ENCODE measurements around the gene STAC3.
A peak's percentile ranks its signal among the peaks of the same experiment; 100 is the strongest.

The STAC3 gene

GRCh38 chr12:57225680-57226210, 25.2 kb downstream of the STAC3 start:
- no peak overlapping the region for H2AFZ ChIP-seq (ENCODE audit: low read depth, low read length)
- H3K4me1 ChIP-seq (ENCODE audit: insufficient read depth, low read length): peaks cover 25% of the 10 kb centered on the region
- no peak overlapping the region for H3K27ac ChIP-seq (ENCODE audit: low read length)
- peaks cover 3% of the 10 kb centered on the region for H3K36me3 ChIP-seq (ENCODE audit: insufficient read depth, low read length)
- ATAC-seq (ENCODE audit: insufficient read depth, low read depth): no peak
- H3K4me3 ChIP-seq (ENCODE audit: low read depth in 1 of 2, low read length in 2 of 2): no peak overlapping the region
- peaks cover 20% of the 10 kb centered on the region for H3K27me3 ChIP-seq (ENCODE audit: insufficient read depth, low read length, poor library complexity)
- TF ChIP-seq CTCF (IDR thresholded peaks at IDR 0.05; ENCODE audit: borderline replicate concordance, extremely low read depth, low read length, poor library complexity, severe bottlenecking) (no peak), EZH2 (IDR thresholded peaks at IDR 0.05; ENCODE audit: borderline replicate concordance, low read depth, low read length, severe bottlenecking) (no peak)
- DNase-seq: no peak
- no peak overlapping the region for H3K4me2 ChIP-seq (ENCODE audit: insufficient read depth, low read length)
- no peak overlapping the region for H3K9ac ChIP-seq (ENCODE audit: low read depth, low read length)
- H3K9me3 ChIP-seq (ENCODE audit: insufficient read depth, low read length, severe bottlenecking): no peaks in the 10 kb centered on the region
- H3K79me2 ChIP-seq (ENCODE audit: insufficient read depth, low read length): peaks cover 13% of the 10 kb centered on the region
- peaks cover 18% of the 10 kb centered on the region for H4K20me1 ChIP-seq (ENCODE audit: insufficient read depth, low read length)

DNA sequence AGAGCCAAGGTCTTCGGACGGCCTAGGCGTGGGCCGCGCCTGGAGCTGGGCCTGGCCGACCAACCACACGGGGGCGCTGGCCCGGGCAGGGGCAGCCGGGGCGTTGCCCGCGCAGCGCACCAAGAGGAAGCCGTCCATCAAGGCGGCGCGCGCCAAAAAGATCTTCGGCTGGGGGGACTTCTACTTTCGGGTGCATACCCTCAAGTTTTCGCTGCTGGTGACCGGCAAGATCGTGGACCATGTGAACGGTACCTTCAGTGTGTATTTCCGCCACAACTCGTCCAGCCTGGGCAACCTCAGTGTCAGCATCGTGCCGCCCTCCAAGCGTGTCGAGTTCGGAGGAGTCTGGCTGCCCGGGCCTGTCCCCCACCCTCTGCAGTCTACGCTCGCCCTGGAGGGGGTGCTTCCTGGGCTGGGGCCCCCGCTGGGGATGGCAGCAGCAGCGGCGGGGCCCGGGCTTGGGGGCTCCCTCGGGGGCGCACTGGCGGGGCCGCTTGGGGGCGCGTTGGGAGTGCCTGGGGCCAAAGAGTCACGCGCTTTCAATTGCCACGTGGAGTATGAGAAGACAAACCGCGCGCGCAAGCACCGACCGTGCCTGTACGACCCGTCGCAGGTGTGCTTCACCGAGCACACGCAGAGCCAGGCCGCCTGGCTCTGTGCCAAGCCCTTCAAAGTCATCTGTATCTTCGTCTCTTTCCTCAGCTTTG, 25.9 kb downstream of the STAC3 start:
- ATAC-seq (ENCODE audit: insufficient read depth, low read depth) (peak; percentile 34), DNase-seq (peak; percentile 69)
- Histone ChIP-seq H4K20me1 (ENCODE audit: insufficient read depth, low read length) (peaks cover 13% of the 10 kb centered on the region; the same call in 1 of the 2 replicates), H3K36me3 (ENCODE audit: insufficient read depth, low read length) (no peaks in the 10 kb centered on the region; the same call in 1 of the 2 replicates), H3K27ac (ENCODE audit: low read length) (no peak overlapping the region), H3K79me2 (ENCODE audit: insufficient read depth, low read length) (peaks cover 7% of the 10 kb centered on the region), H3K4me3 (ENCODE audit: low read depth in 1 of 2, low read length in 2 of 2) (no peak overlapping the region), H3K9ac (ENCODE audit: low read depth, low read length) (no peak overlapping the region), H3K4me1 (ENCODE audit: insufficient read depth, low read length) (peaks cover 19% of the 10 kb centered on the region), H3K4me2 (ENCODE audit: insufficient read depth, low read length) (no peak overlapping the region), H3K27me3 (ENCODE audit: insufficient read depth, low read length, poor library complexity) (peaks cover 23% of the 10 kb centered on the region), H2AFZ (ENCODE audit: low read depth, low read length) (no peak overlapping the region), H3K9me3 (ENCODE audit: insufficient read depth, low read length, severe bottlenecking) (no peaks in the 10 kb centered on the region)
- no peak for TF ChIP-seq EZH2 (IDR thresholded peaks at IDR 0.05; ENCODE audit: borderline replicate concordance, low read depth, low read length, severe bottlenecking)
- TF ChIP-seq CTCF (IDR thresholded peaks at IDR 0.05; ENCODE audit: borderline replicate concordance, extremely low read depth, low read length, poor library complexity, severe bottlenecking): peak; percentile 2

DNA sequence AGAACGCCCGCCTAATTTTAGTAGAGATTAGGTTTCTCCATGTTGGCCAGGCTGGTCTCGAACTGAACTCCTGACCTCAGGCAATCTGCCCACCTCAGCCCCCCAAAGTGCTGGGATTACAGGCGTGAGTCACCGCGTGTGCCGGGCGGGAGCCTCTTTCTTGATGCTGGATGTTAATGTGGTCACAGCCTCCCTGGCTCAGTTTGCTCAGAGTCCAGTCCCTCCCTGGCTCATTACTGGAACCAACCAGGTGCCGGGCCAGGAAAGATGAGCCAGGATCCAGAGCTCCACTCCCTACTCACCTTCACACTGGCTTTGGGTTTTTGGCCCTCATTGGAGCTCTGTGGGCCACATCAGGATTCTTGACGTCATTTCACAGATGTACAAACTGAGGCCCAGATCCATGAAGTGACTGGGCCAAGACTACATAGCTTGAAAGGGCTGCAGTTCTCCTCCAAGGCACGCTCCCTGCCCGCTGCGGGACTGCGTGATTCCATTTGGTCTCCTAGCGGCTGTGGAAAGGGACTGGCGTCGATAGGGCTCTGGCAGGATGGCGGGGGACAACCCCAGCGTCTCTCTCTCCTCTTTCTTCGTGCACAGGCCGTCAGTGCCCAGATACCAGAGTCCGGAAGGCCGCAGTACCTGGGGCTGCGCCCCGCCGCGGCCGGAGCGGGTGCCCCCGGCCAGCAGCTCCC, 26.6 kb downstream of the STAC3 start:
- peaks cover 19% of the 10 kb centered on the region for H3K4me1 ChIP-seq (ENCODE audit: insufficient read depth, low read length)
- H2AFZ ChIP-seq (ENCODE audit: low read depth, low read length): no peak overlapping the region
- H3K27me3 ChIP-seq (ENCODE audit: insufficient read depth, low read length, poor library complexity): peaks cover 29% of the 10 kb centered on the region

More for the DNA sequence above, 26.6 kb downstream of the STAC3 start:
- H3K4me2 ChIP-seq (ENCODE audit: insufficient read depth, low read length): no peak overlapping the region
- H3K27ac ChIP-seq (ENCODE audit: low read length): no peak overlapping the region
- no peak for TF ChIP-seq CTCF (IDR thresholded peaks at IDR 0.05; ENCODE audit: borderline replicate concordance, extremely low read depth, low read length, poor library complexity, severe bottlenecking)
- H4K20me1 ChIP-seq (ENCODE audit: insufficient read depth, low read length): peaks cover 13% of the 10 kb centered on the region; the same call in 1 of the 2 replicates
- ATAC-seq (ENCODE audit: insufficient read depth, low read depth) (no peak), DNase-seq (no peak)
- H3K4me3 ChIP-seq (ENCODE audit: low read depth in 1 of 2, low read length in 2 of 2): no peak overlapping the region
- H3K9me3 ChIP-seq (ENCODE audit: insufficient read depth, low read length, severe bottlenecking): no peaks in the 10 kb centered on the region
- no peaks in the 10 kb centered on the region for H3K79me2 ChIP-seq (ENCODE audit: insufficient read depth, low read length)
- no peaks in the 10 kb centered on the region for H3K36me3 ChIP-seq (ENCODE audit: insufficient read depth, low read length)
- no peak overlapping the region for H3K9ac ChIP-seq (ENCODE audit: low read depth, low read length)
